HG03097 (cell line): ENCODE data around the gene RSF1.
"Not testable (repeated sequence)": the region's sequence is repeated elsewhere in the genome, so short reads cannot be mapped to it uniquely, and the experiment has no call there.

Experiments
- ATAC-seq: cut with Tn5 transposase; IDR thresholded peaks from one replicate; pipeline ENCODE4 v1.9.1; 2021; ENCODE audit not compliant: unreplicated experiment, low FRiP score

Gene RSF1, protein sequence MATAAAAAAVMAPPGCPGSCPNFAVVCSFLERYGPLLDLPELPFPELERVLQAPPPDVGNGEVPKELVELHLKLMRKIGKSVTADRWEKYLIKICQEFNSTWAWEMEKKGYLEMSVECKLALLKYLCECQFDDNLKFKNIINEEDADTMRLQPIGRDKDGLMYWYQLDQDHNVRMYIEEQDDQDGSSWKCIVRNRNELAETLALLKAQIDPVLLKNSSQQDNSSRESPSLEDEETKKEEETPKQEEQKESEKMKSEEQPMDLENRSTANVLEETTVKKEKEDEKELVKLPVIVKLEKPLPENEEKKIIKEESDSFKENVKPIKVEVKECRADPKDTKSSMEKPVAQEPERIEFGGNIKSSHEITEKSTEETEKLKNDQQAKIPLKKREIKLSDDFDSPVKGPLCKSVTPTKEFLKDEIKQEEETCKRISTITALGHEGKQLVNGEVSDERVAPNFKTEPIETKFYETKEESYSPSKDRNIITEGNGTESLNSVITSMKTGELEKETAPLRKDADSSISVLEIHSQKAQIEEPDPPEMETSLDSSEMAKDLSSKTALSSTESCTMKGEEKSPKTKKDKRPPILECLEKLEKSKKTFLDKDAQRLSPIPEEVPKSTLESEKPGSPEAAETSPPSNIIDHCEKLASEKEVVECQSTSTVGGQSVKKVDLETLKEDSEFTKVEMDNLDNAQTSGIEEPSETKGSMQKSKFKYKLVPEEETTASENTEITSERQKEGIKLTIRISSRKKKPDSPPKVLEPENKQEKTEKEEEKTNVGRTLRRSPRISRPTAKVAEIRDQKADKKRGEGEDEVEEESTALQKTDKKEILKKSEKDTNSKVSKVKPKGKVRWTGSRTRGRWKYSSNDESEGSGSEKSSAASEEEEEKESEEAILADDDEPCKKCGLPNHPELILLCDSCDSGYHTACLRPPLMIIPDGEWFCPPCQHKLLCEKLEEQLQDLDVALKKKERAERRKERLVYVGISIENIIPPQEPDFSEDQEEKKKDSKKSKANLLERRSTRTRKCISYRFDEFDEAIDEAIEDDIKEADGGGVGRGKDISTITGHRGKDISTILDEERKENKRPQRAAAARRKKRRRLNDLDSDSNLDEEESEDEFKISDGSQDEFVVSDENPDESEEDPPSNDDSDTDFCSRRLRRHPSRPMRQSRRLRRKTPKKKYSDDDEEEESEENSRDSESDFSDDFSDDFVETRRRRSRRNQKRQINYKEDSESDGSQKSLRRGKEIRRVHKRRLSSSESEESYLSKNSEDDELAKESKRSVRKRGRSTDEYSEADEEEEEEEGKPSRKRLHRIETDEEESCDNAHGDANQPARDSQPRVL (N-terminal part only)

GRCh38 chr11:77820565-77821348, at the start of gene RSF1, which contains the start of gene AAMDC:
Gene RSF1 (minus strand): TSS chr11:77820722. CDS start chr11:77820714, 8 bp downstream.
Gene AAMDC (plus strand): TSS chr11:77821144. CDS start chr11:77842497, 21,353 bp downstream.
- peak; percentile 83 for ATAC-seq

GRCh38 chr11:77868744-77869143, 48.2 kb upstream of the RSF1 start:
- no peak for ATAC-seq

DNA sequence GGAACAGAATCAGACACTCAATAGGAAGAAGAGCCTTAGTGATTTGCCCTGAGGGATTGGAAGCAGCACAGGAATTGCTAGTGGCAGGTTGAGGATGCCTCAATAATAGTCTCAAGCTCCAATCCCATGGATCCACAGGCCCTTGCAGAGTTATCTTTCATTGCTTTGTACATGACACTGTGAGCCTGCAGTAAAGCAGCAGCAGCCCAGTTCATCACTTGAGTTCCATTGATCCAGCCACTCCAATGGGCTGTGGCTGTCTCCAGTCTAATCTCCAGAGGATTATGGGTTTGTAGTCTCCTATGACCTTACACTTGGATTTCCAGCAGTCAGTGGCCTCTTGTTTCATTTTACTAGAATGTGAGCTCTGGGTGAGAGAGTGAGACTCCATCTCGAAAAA, 45.8 kb upstream of the RSF1 start:
- ATAC-seq: no peak

DNA sequence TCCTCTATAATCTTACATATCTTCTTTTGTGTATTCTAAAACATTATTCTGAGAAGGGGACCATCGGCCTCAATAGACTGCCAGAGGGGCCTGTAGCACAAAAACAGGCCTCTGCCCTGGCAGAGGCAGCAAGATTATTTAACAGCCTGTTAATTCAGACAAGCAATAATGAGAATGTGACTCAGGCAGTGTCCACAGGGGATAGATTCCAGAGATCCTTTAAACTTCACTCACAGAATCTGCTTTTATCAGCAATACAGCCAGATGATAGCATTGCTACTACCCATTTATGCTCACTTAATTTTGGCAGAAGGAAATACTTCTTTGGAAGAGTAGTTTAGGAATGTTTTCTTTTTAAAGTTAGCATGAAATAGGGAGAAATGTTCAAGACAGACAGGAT, 45.3 kb upstream of the RSF1 start:
- no peak for ATAC-seq

- ATAC-seq: not testable (repeated sequence)
Measured at GRCh38 chr11:77861444-77861843, 40.9 kb upstream of the RSF1 start.

- not testable (repeated sequence) for ATAC-seq
Measured at GRCh38 chr11:77857906-77858457, 37.5 kb upstream of the RSF1 start.

- ATAC-seq: no peak
Measured at GRCh38 chr11:77854838-77855237, 34.3 kb upstream of the RSF1 start.

- no peak for ATAC-seq
Measured at GRCh38 chr11:77851503-77851902, 31.0 kb upstream of the RSF1 start.

DNA sequence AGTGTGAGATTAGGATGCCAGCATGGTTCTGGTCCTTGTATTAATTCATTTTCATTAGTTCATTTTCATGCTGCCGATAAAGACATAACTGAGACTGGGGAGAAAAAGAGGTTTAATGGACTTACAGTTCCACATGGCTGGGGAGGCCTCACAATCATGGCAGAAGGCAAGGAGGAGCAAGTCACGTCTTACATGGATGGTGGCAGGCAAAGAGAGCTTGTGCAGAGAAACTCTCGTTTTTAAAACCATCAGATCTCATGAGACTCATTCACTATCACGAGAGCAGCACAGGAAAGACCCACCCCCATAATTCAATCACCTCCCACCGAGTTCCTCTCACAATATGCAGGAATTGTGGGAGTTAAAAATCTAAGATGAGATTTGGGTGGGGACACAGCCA, 23.2 kb upstream of the RSF1 start:
- not testable (repeated sequence) for ATAC-seq

GRCh38 chr11:77842441-77843121, 22.1 kb upstream of the RSF1 start:
- ATAC-seq: no peak

GRCh38 chr11:77833302-77833701, 12.8 kb upstream of the RSF1 start:
- ATAC-seq: no peak

DNA sequence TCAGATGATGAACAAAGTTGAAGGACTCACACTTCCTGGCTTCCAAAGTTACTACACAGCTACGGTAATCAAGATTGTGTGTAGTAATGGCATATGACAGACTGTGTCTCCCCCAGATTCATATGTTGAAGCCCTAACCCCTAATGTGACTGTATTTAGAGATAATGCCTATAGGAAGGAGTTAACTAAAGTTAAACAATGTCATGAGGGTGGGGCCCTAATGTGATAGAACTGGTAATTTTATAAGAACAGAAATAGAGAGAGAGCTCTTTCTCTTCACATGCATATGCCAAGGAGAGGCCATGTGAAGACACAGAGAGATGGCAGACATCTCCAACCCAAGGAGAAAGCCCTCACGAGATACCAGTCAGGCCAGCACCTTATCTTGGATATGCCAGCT, 8.4 kb upstream of the RSF1 start:
- ATAC-seq: no peak

GRCh38 chr11:77823775-77824174, 3.3 kb upstream of the RSF1 start:
- no peak for ATAC-seq

DNA sequence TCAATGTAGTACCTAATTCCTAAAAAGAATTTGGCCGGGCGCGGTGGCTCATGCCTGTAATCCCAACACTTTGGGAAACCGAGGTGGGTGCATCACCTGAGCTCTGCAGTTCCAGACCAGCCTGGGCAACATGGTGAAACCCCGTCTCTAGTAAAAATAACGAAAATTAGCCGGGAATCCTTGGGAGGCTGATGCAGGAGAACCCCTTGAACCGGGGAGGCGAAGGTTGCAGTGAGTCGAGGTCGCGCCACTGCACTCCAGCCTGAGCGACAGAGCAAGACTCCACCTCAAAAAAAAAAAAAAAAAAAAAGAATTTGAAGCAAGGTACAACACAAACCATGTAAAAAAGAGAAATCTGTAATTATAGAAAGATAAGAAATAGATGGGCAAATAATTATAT, 1.6 kb upstream of the RSF1 start:
- ATAC-seq: not testable (repeated sequence)

DNA sequence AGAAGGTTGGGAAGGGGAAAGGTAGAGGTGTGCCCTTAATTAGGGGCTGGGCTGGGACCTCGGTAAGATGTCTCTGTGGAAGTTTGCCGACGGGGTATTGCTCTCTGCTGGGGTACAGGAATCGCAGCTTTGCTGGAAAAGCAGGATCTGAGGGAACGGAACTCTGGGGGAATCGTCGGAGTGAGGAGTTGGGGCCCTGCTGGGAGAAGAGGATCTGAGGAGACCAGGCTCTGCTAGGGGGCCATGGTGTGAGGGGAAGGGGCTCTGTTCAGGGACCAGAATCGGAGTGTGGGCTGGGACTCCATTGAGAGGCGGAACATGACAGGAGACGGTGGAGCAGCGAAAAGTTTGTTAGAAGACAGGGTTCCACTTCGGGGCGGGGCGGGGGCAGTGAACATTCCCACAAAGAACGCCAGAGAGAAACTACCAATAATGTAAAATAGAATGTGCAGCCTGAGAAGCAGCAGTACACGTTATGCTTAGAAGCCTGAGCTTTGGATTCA, 878 bp upstream of the RSF1 start:
- no peak for ATAC-seq

DNA sequence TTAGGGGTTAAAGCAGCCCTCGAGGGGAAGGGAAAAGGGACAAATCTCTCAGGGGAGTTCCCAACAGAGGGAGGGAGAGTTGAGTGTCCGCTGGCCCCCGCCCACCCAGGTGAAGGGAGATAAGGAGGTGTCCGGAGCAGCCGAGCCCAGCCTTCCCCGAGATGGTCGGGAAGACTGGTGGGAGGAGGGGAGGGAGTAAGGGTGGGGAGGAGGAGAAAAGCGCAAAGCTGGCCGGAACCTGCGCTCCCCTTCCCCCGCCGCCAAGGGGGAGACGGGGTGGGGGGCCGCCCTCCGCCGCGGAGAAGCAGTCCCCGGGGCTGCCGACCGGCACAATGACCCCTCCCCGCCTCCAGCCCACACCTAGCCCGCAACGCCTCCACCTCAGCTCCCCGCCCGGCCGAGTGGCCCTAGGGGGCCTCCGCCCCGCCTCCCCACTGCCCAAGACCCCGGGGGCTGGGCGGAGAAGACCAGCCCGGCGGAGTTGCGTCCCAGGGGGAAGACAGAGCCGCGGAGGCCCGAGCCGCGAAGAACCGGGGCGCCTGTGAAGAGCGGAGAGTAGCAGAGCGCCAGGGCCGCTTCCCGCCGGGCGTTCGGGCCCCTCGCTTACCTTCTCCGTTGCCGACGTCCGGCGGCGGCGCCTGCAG, 479 bp downstream of the RSF1 start:
- ATAC-seq: peak; percentile 15

GRCh38 chr11:77819411-77819920, 1.1 kb downstream of the RSF1 start:
- peak; percentile 41 for ATAC-seq

GRCh38 chr11:77815459-77815858, 5.1 kb downstream of the RSF1 start:
- ATAC-seq: no peak
